Stimulated activated CD8-positive, alpha-beta memory T cell treated with anti-CD3 and anti-CD28 coated beads, Interleukin-7, amount 100 ng/mL, for 4 hours (primary cell): Measurements from ENCODE around the gene GRID1.

Experiments
- DNase-seq, 2 donors: peaks; one replicate each; pipeline ENCODE4 v3.0.0-alpha.2; 2020; ENCODE audit warnings: low read depth in 2 of 2

Gene GRID1

DNA sequence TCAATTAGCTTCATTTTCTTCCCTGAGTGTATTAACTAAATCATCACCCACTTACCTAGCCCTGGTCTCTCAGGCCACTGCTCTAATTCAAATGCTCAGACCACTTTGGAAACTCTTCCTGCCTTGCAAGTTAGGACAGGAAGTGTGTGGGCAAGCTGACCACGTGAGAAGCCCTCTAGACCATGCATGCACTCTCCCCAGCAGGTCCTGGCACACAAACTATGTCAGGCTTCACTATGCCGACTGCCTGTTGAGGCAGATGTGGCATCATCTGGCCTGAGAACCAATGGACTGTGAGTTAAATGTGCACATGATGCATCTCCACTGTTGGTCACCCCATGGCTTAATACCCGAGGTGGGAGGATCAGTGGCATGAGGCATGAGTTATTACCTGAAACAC lies 439.6 kb downstream of the GRID1 start:
- no peak for DNase-seq

DNA sequence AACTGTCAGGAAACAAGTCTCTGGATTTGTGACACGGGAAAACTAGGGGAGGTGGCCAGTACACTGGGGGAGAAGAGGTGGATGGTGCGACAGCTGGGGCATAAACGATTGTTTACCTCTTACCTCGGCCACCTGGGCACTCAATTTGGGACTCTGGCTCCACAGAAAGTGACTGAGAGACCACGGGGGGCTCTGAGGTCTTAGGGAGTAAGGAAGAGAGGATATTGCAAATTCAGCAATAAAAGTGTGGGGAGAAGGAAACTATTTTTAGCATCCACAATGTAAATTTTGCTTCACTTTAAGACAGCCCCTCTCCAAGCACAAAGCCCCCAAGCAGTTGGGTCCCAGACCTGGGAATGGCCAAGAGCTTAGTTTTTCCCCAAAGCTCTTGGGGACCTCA lies 440.5 kb downstream of the GRID1 start:
- no peak for DNase-seq

DNA sequence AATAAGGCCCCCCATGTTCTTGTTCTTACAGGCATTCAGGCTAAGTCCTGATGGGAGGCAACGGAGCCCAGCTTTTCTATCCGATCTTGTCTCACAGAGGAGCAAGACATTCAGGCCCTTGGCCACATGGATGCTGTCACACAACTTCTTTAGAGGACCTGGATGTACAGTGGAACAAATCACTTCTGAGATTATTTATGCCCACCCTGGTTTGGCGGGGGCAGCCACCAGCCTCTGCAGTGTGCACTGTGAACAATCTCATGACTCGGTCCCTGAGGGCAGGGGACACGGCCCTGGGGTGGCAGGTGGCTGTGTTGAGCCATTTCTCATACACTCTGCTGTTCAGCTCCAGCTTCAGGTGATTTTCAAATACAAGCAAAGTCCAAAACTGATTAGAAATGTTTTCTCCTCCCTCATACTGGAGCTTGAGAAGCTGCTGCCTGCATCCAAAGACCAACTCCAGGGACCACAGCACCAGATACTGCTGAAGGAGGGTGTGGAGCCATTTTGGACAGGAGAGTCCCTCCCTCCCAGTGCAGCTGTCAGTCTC lies 441.3 kb downstream of the GRID1 start:
- DNase-seq: no peak

DNA sequence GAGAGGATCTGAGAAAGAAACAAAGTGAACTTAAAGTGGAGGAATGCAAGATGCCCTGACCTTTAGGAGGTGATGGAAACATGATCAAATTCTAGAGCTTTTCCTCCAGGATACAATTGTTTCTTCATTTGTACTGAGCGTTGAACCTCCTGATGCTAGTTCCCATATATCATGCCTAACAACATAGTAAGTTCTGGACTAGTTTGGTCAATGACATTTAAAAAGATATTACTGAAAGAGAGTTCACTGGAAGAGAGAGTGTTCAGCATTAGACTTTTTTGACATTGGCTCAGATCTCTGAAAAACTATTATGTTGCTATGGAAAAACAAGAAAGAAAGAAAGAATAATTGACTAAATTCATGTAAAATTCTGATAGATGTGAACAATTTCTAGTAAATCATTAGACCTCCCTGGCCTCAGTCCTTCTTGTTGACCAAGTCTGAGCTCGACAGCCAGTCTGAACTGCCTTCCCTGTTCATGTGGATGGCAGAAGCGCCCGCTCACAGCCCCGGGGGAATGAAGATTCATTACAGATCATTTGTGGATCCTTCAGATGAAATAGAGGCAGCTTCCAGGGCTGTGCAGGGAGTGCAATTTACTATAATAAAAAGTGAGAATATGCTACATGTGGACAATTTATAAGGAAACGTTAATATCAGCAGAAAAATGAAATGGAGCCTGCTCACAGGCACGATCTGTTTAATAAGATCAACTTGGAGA lies 442.1 kb downstream of the GRID1 start:
- no peak for DNase-seq

GRCh38 chr10:85922356-85923129 lies 444.1 kb downstream of the GRID1 start:
- DNase-seq: no peak

GRCh38 chr10:85921789-85922188 lies 444.8 kb downstream of the GRID1 start:
- no peak for DNase-seq

DNA sequence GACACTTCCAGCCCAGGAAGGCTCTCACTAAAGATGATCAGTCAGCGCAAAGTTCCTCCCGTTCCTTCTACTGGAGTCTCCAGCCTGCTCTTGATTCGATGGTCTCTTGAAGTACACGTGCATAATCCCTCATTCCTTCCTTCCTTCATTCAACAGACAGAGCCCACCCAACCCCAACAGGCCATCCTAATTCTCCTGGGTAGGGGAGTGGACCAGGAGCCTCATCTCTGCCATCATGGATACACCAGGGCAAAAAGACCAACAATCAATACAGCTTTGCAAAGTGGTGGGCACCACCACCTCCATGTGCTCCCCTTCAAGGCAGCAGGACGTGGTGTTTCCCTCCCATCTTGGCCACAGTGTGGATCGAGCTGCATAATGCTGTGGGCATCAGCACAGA lies 446.3 kb downstream of the GRID1 start:
- no peak for DNase-seq

DNA sequence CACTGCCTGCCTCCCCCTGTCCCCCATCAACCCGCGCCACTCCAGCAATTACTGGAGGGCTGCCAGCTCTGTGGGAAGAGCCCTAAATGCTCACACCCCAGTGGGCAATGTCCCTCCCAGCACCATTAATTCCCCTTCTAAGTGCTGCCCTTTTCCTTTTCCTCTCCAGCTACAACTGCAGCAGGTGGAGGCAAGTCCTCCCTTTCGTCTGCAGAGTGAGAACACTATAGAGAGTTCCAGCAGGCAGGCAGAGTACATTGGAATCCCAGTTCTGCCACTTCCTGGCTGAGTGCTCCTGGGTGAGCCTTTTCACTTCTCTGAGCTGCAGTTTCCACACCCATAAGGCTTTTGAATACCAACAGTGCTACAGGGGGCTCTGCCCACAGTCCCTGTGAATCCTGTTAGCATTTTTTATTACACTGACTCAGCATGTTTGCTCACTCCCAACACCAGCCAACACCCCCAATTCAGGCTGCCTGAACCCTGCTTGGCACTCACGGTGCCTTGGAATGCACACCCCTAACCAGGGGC lies 447.0 kb downstream of the GRID1 start:
- no peak for DNase-seq

- no peak for DNase-seq
These were observed 448.2 kb downstream of the GRID1 start for GRCh38 chr10:85918371-85918770.

DNA sequence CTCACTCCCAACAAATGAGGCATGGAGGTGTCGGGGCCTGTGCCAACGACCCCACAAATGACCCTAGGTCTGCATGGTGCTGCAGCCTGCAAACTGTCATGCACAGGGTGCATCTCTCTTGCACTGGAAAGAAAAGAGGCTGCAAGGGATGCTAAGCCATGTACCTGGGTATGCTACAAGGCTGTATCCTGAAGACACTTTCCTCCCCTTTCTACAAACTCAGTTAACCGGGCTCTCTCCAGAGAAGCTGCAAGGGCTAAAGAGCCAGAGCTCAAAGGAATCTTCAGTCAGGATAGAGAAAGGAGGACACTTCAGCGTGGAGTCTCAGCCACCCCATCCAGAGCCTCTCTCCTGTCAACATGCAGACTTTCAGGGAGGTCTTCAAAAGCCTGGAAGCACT lies 449.0 kb downstream of the GRID1 start:
- no peak for DNase-seq

DNA sequence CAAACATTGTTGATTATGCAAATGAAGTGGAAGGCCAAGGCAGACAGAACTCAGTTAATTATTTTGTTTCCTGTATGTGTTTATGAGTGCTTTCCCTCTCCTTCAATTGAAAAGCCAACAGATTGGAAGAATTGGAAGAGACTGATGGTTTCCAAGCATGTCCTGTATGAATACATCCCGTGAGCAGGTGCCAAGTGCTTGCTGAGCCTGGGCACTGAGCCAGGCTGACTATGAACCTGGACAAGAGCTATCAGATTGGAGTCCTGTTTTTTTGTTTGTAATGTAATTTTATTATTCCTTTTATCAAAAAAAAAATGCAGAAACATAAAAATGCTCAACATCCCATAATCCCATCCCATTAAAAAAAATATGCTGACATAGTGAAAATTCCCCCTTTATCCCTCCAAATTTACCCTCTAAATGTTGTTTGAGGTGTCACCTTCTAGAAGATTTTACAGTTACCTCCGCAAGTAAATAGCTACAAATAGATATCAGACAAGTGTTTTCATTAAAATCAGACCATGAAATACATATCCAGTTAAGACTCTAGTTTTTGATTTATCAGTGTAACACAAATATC lies 449.5 kb downstream of the GRID1 start:
- DNase-seq: no peak

GRCh38 chr10:85916286-85916685 lies 450.3 kb downstream of the GRID1 start:
- no peak for DNase-seq

GRCh38 chr10:85915245-85915846 lies 451.2 kb downstream of the GRID1 start:
- DNase-seq: no peak

GRCh38 chr10:85914720-85915119 lies 451.9 kb downstream of the GRID1 start:
- DNase-seq: no peak

DNA sequence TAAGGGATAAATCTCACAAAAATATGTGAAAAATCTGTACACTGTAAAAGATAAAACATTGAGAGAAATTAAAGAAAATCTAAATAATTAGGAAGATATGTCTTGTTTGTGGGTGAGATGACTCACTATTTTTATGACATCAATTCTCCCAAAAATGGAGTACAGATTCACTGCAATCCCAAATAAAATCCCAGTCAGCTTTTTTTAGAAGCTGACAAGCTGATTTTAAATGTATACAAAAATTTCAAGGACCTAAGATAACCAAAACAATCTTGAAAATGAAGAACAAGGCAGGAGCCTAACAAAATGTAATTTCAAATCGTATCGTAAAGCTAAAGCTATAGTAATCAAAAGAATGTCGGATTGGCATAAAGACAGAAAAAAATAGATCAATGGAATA lies 458.1 kb downstream of the GRID1 start:
- DNase-seq: no peak

DNA sequence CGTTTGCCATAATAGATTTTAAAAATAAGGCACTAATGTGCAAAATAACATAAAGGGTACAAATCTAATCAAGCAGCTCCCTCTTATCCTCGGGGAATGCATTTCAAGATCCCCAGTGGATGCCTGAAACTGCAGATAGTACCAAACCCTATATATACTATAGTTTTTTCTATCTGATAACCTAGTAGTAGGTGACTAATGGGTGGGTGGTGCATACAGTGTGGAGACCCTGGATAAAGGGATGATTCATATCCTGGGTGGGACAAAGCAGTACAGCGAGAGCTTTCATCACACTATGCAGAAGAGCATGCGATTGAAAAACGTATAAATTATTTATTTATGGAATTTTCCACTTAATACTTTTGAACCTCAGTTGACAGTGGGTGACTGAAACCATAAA lies 464.5 kb downstream of the GRID1 start:
- no peak for DNase-seq

DNA sequence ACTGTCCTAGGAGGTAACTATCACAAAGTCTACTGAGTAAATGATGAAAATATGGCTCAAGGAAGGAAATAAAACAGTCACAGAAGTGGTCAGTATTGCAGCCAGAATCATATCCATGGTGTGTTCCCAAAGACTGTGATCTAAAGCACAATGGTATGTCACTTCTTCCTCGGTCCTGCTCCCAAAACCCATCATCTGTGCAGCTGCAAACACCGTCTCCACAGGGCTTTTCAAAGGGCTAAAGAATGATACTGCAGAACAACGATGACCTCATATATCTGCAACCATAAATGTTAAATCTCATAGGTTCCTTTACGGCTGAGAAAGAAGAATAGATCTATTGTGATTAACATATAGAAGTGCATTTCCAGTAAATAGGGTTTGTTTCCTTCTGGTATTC lies 465.0 kb downstream of the GRID1 start:
- no peak for DNase-seq

DNA sequence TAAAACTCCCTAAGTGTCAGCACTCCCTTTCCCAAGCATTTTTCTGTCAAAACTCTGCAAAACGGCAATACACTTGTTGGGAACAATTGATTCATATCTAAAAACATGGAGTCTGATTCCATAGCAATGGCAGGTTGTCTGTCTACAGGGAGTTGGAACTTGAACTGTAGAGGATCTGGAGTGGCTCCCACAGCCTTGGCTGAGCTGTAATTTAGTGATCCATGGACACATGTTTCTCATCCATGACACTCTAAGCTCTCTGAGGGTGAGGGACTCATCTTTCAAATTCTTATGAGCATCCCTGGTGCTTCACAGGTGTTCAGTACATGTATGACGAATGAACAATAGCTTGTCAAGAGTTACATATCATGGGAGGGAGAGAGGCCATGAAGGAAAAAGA lies 466.1 kb downstream of the GRID1 start:
- no peak for DNase-seq

DNA sequence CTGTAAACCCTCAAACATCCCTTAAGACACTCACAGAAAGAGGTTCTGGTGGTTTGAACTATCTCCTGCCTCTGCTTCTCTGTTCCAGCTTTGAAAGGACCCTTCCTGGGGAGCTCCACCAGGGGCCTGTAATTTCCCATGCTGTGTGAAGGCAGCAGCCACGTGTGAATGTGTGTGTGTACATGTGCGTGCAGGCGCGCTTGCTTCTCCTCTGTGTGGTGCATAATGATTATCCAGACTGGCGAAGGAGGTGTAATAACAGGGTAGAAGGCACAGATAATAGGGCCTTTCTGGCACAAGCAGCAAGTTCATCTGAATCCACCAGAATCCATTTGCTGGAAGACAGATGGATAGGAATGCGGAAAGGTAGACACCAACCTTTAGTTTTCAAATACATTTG lies 466.5 kb downstream of the GRID1 start:
- DNase-seq: no peak

DNA sequence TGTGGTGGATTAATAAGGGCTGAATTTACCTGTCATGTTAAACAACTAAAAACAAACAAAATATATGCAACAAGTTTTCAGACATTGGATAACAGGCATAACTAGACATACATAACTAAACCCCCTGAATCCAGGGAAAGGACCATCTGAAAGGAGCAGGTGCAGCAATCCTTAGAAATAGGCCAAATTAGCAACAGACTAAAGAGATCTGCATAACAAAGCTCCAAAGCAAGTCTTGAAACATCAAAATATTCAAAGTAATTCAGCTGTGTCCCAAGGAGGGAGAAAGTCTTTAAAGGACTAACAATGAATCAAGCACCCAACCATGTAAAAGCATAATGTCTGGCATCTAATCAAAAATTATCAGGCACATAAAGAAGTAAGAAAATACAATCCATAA lies 475.1 kb downstream of the GRID1 start:
- DNase-seq: no peak

DNA sequence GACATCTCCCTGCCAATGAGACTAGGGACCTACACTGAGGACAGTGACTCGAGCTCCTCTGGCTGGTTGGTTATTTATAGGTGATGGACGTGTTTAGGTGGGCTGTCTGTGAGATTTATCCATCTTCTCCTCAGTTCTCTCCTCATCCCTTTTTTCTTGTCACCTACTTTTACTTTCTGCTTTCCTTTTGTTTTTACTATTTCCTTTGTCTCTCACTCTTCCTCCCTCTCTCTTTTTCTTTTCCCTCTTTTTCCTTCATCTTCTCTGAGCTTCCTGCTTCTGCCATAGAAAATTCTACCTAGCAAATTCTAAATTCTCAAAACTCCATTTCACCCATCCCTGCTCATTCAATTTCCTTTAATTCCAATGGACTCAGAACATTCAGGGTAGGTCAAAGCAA lies 478.0 kb downstream of the GRID1 start:
- no peak for DNase-seq

DNA sequence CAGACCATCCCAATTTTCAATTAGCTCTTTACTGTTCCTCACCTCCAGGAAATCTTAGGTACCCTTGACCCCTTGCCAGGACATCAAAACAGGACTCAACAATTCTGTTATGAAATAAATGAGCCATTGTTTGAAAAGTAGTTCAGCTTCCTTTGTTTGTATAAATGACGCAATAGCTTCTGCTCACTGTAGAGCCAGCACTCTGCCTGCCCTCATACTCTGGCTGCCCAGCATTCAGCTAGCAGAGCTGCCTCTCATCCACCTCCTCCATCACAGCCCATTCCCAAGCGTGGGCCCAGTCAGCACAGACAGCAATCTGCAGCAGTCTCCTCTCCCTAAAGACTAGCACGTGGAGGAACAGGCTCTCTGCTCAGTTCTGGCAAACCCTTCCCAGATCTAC lies 478.6 kb downstream of the GRID1 start:
- DNase-seq: no peak
